Ectodermal cell (in vitro differentiated cells): ENCODE results near the gene LRRC10. TPM values are rescaled to one million over a fixed set of nuclear protein-coding genes. Genes with fewer than 3 reads are reported as not detected.

Experiments used
- H3K27ac ChIP-seq: 2 replicates; pipeline ENCODE4 v1.7.0; 2013; ENCODE audit warnings: mild to moderate bottlenecking, low read depth, low read length; ENCODE audit not compliant: insufficient read depth, poor library complexity, severe bottlenecking
- H3K27me3 ChIP-seq: 2 replicates; pipeline ENCODE4 v1.7.0; 2013; ENCODE audit warnings: mild to moderate bottlenecking, low read length; ENCODE audit not compliant: insufficient read depth, control insufficient read depth, poor library complexity, severe bottlenecking
- H3K36me3 ChIP-seq: one replicate; pipeline ENCODE4 v1.7.0; 2013; ENCODE audit warnings: low read length; ENCODE audit not compliant: control insufficient read depth, insufficient read depth
- H3K4me1 ChIP-seq: one replicate; pipeline ENCODE4 v1.7.0; 2013; ENCODE audit warnings: low read length; ENCODE audit not compliant: control insufficient read depth, insufficient read depth
- H3K4me3 ChIP-seq: 2 replicates; pipeline ENCODE4 v1.7.0; 2013; ENCODE audit warnings: low read depth, low read length, control low read depth; ENCODE audit not compliant: insufficient read depth
- H3K9me3 ChIP-seq: 2 replicates; pipeline ENCODE4 v1.7.0; 2013; ENCODE audit warnings: mild to moderate bottlenecking, low read length, moderate library complexity; ENCODE audit not compliant: control insufficient read depth
- WGBS, 2 experiments: methylation state at CpG; one replicate each; pipeline ENCODE4 v1.1.7; 2013; ENCODE audit warnings: missing lambda C conversion rate in 2 of 2; 5-methylcytosine and 5-hydroxymethylcytosine counted together
- polyA plus RNA-seq, 4 experiments: library from polyadenylated mRNA; stranded (reverse); fragments of 50-300 nt; gene quantifications; one replicate each; pipeline ENCODE4 v1.2.3, GENCODE V29; 2013

The LRRC10 gene
- not detected for polyA plus RNA-seq (2013, experiment 1 of 4)
- not detected for polyA plus RNA-seq (2013, experiment 2 of 4)
- not detected for polyA plus RNA-seq (2013, experiment 3 of 4)
- polyA plus RNA-seq (2013, experiment 4 of 4) = not detected

DNA sequence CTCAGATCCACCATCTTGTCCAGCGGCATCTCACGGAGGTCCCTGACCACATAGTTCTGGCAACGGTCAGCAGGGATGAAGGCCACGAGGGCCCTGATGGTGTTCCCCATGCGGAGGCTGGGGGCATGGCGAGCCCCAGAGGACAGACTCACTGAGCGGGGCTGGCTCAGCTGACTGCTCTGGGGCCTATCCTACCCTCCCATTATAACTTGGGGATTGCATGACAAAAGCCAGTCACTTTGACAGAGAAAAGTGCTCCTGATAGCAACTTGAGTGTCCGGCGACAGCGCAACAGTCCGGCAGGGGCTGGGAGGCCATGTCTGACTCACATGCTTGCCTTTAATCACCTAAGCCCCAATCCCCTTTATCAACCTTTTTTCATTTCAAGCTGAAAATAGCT, at the start of gene LRRC10:
Gene LRRC10 (minus strand): TSS at position 179 of the 400 bp plus-strand sequence. CDS start 69 bp downstream, at position 110.
- Histone ChIP-seq H3K4me1 (no peaks in the 10 kb centered on the region), H3K36me3 (no peaks in the 10 kb centered on the region), H3K27ac (no peak within 1 kb of the TSS), H3K4me3 (no peak within 1 kb of the TSS), H3K27me3 (no peaks in the 10 kb centered on the region), H3K9me3 (no peaks in the 10 kb centered on the region)
- WGBS, 2 experiments = 91 to 93% methylated on average over 11 of the region's 11 CpGs

DNA sequence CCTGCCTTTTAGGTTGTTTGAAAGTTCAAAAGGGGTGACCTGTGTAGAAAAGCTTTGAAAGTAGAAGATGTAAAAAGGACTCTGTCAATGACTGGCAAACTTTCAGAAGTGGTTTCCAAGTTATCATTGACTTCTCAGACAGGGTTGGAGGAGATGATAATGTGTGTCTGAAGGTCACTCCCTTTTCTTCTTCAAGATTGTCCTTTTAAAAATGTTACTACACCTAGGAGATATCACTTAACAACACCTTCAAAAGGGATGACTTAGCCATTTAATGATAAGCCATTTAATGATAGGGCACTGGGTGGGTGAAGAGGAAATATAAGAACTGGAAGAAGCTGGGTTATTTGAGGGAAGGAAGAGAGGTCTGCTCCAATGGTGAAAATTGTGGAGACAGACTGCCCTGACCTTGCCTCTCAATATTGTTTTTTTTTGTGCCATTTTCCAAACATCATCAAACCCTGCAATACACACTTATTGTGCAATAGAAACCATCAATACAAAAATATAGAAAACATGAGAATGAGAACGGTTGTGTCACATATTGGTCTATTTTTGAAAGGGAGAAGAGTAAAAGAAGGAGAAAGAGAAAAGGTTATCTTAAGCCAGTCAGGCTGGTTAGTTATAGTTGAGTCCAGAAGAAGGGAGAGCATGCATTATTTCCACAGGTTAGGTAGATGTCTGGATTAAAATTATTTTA, 49.6 kb upstream of the LRRC10 start:
- no peaks in the 10 kb centered on the region for H3K27me3 ChIP-seq
- H3K36me3 ChIP-seq = no peaks in the 10 kb centered on the region
- H3K27ac ChIP-seq = no peak overlapping the region
- H3K9me3 ChIP-seq = no peaks in the 10 kb centered on the region
- no peaks in the 10 kb centered on the region for H3K4me1 ChIP-seq
- no peak overlapping the region for H3K4me3 ChIP-seq
- 85 to 91% methylated on average over 1 of the region's 1 CpG for WGBS, 2 experiments

DNA sequence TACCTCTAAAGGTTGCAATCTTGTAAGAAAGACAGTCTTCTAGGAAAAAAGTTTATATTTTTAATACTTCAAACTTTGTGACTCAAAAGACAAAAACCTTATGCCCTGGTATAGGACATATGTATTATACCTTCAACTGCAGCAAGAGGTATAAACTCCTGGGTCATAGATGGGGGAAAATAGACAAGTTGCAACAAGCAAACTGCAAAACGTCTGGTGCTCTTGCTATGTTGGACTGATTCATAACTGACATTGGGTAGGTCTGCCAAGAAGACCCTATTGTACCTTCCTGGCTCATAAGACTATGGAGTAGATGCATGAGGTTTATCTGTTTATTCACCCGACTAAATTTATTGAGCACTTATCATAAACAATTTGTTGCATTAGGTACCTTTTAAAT, 47.5 kb upstream of the LRRC10 start:
- H3K36me3 ChIP-seq = no peaks in the 10 kb centered on the region
- 72 to 89% methylated on average over 1 to 2 of the region's 2 CpGs for WGBS, 2 experiments
- H3K4me3 ChIP-seq = no peak overlapping the region
- no peaks in the 10 kb centered on the region for H3K9me3 ChIP-seq
- H3K4me1 ChIP-seq = no peaks in the 10 kb centered on the region
- no peak overlapping the region for H3K27ac ChIP-seq
- H3K27me3 ChIP-seq = no peaks in the 10 kb centered on the region

DNA sequence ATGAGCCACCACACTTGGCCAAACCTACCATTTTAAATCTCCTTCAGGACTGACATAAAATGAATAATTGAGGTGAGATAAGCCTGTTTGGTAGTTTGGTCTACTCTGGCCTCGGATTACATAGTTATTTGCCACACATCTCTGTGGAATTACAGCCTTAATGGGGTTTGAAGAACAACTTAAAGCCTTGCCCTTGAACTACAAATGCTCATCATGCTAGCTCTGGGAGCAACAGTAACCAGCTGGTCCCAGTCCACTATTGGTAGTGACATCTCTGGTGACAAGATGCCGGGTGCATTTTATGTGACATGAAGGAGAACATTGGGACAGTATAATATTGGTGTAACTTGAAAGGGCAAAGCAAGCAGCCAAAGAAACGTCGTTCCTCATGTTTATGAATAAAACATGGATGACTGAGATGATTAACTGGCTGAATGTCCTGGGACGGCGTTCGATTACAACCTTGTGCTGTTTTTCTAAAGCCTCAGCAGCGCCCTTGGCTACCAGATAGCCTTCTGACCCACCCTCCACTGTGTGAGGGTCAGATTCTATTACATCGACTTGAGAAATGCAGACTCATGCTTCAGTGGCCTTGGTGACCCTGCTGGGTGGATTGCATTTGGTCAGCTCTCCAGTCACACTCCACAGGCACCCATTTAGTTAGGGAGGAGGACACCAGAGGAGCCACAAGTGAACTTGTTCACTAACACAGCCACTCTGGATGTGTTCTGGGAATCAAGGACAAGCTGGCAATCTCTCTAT, 46.9 kb upstream of the LRRC10 start:
- H3K4me3 ChIP-seq = no peak overlapping the region
- no peaks in the 10 kb centered on the region for H3K4me1 ChIP-seq
- no peaks in the 10 kb centered on the region for H3K36me3 ChIP-seq
- H3K27me3 ChIP-seq = no peaks in the 10 kb centered on the region
- WGBS, 2 experiments = 90 to 92% methylated on average over 9 of the region's 9 CpGs
- no peak overlapping the region for H3K27ac ChIP-seq
- H3K9me3 ChIP-seq = no peaks in the 10 kb centered on the region

- Histone ChIP-seq H3K4me3 (no peak overlapping the region), H3K27ac (no peak overlapping the region)
Measured at GRCh38 chr12:69655616-69656340, 45.1 kb upstream of the LRRC10 start.

DNA sequence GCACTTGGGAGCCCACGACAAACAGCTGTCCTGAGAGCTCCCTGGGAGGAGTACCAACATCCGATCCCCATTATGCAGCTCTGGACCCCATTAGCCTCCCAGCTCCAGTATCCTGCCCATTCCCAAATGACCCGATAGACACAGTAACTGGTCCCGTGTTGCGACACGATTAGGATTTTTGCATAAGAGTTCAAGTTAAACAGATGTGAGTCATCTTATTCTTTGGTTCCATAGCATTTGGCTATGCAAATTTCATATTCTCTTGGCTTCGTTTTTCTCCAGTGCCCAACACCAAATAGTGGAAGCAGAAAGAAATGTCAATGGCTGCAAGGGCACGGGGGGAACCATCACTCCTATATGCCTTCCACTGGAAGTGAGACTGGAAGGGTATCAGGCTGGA, 43.0 kb upstream of the LRRC10 start:
- no peaks in the 10 kb centered on the region for H3K4me1 ChIP-seq
- no peaks in the 10 kb centered on the region for H3K9me3 ChIP-seq
- H3K27me3 ChIP-seq = no peaks in the 10 kb centered on the region
- no peak overlapping the region for H3K4me3 ChIP-seq
- H3K36me3 ChIP-seq = no peaks in the 10 kb centered on the region
- WGBS, 2 experiments = 83 to 87% methylated on average over 8 of the region's 8 CpGs
- H3K27ac ChIP-seq = no peak overlapping the region

More at GRCh38 chr12:69655616-69656340, 45.1 kb upstream of the LRRC10 start:
- Histone ChIP-seq H3K36me3 (no peaks in the 10 kb centered on the region), H3K27me3 (no peaks in the 10 kb centered on the region), H3K4me1 (no peaks in the 10 kb centered on the region), H3K9me3 (no peaks in the 10 kb centered on the region)
- WGBS, 2 experiments = 92 to 96% methylated on average over 9 to 10 of the region's 11 CpGs

GRCh38 chr12:69651922-69652321, 41.2 kb upstream of the LRRC10 start:
- H3K4me3 ChIP-seq = no peak overlapping the region
- WGBS, 2 experiments = 93 to 98% methylated on average over 3 of the region's 3 CpGs
- H3K27ac ChIP-seq = no peak overlapping the region
- H3K9me3 ChIP-seq = no peaks in the 10 kb centered on the region
- no peaks in the 10 kb centered on the region for H3K36me3 ChIP-seq
- H3K27me3 ChIP-seq = no peaks in the 10 kb centered on the region
- H3K4me1 ChIP-seq = no peaks in the 10 kb centered on the region

GRCh38 chr12:69649529-69649928, 38.8 kb upstream of the LRRC10 start:
- H3K4me1 ChIP-seq = no peaks in the 10 kb centered on the region
- H3K9me3 ChIP-seq = no peaks in the 10 kb centered on the region
- 75 to 82% methylated on average over 4 of the region's 4 CpGs for WGBS, 2 experiments
- H3K36me3 ChIP-seq = no peaks in the 10 kb centered on the region
- no peak overlapping the region for H3K27ac ChIP-seq
- H3K27me3 ChIP-seq = no peaks in the 10 kb centered on the region
- H3K4me3 ChIP-seq = no peak overlapping the region

DNA sequence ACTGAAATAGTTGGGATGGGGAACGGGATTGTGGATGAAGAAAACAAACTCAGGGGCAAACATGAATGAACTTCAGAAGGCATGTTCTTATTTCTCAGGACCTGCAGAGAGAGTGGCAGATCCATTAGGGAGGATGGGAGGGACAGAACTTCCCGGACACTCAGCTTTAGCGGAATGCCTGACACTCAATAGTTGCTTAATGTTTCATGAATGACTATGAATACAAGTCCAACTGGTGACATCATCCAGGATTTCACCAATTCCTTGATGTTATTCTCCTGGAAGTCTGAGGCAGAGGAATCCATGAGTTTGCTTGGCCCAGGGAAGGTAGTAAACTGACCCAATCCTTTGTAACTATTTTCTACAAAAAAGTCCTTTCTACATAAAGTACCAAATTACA, 37.8 kb upstream of the LRRC10 start:
- Histone ChIP-seq H3K4me1 (no peaks in the 10 kb centered on the region), H3K9me3 (no peaks in the 10 kb centered on the region), H3K27ac (no peak overlapping the region), H3K4me3 (no peak overlapping the region), H3K27me3 (no peaks in the 10 kb centered on the region), H3K36me3 (no peaks in the 10 kb centered on the region)
- WGBS, 2 experiments = 92 to 97% methylated on average over 3 of the region's 3 CpGs

- H3K36me3 ChIP-seq = no peaks in the 10 kb centered on the region
- no peaks in the 10 kb centered on the region for H3K27me3 ChIP-seq
- no peak overlapping the region for H3K27ac ChIP-seq
- 56 to 59% methylated on average over 4 of the region's 4 CpGs for WGBS, 2 experiments
- no peak overlapping the region for H3K4me3 ChIP-seq
- H3K9me3 ChIP-seq = no peaks in the 10 kb centered on the region
- H3K4me1 ChIP-seq = no peaks in the 10 kb centered on the region
Measured at GRCh38 chr12:69647178-69647577, 36.5 kb upstream of the LRRC10 start.
